HCT116 (cell line): Measurements from ENCODE around the gene SCN3A. TPM values are rescaled to one million over a fixed set of nuclear protein-coding genes. Genes with fewer than 3 reads are reported as not detected.

Source experiments
- ATAC-seq: fragments of 200-7000 bp; cut with Tn5 transposase; 2 replicates; pipeline ENCODE4 v1.9.1; 2020; ENCODE audit warnings: mild to moderate bottlenecking, moderate library complexity
- BruUV-seq: library from RNA; stranded (reverse); fragments of 400-500 nt; replicated peaks from 2 replicates; lab custom pipeline; 2021; lab: Mats Ljungman, UMichigan
- CTCF ChIA-PET: fragments of 300-600 bp; sonication (Branson Sonifier 250); formaldehyde crosslinking; loops from one replicate; lab custom pipeline; 2021; ENCODE audit warnings: antibody characterized with exemption; lab: Charles Lee
- POLR2A ChIA-PET: fragments of 300-600, 350-600 bp; sonication (Branson Sonifier 250); formaldehyde crosslinking; loops from one replicate; lab custom pipeline; 2021; ENCODE audit warnings: antibody characterized with exemption; lab: Charles Lee
- RAD21 ChIA-PET, 2 experiments: fragments of 300-600 bp; sonication (Branson Sonifier 250); formaldehyde crosslinking; loops; one replicate each; lab custom pipeline; 2023; ENCODE audit warnings: low total read pairs in 2 of 2; ENCODE audit not compliant: uncharacterized antibody in 2 of 2, unreplicated experiment in 2 of 2, low non-redundant PET in 1 of 2; lab: Charles Lee
- DNase-seq: peaks from one replicate; pipeline ENCODE4 v3.0.0-alpha.2; 2010; ENCODE audit warnings: low read depth, low spot score
- H2AFZ ChIP-seq: fragments of 200-600 bp; shearing (Covaris generic), sonication (generic); 2 replicates; pipeline ENCODE4 v1.6.1; 2017; ENCODE audit warnings: low read depth, mixed run types, mixed read lengths, antibody characterized with exemption, low read length; ENCODE audit not compliant: poor library complexity, severe bottlenecking
- H3K27ac ChIP-seq: 2 replicates; pipeline ENCODE4 v1.5.1; 2012; ENCODE audit warnings: low read depth, low read length
- H3K27me3 ChIP-seq: fragments of 200-600 bp; sonication (generic); 2 replicates; pipeline ENCODE4 v1.6.1; 2016; ENCODE audit warnings: mixed run types, low read length, mixed read lengths; ENCODE audit not compliant: insufficient read depth
- H3K36me3 ChIP-seq, 2 experiments: fragments of 200-500 bp in 1 of 2; fragments of 200-600 bp in 1 of 2; sonication (Bioruptor generic) in 1 of 2; sonication (generic) in 1 of 2; 2 replicates each; pipeline versions ENCODE4 v1.5.1 to v1.6.1; 2014 to 2016; ENCODE audit warnings: low read length in 2 of 2, inconsistent platforms in 1 of 2, mixed read lengths in 1 of 2, mixed run types in 1 of 2; ENCODE audit not compliant: insufficient read depth in 2 of 2, control insufficient read depth in 1 of 2
- H3K4me1 ChIP-seq, 2 experiments: fragments of 200-600 bp in 1 of 2; sonication (generic) in 1 of 2; 2 replicates each; pipeline versions ENCODE4 v1.5.1 to v1.6.1; 2012 to 2017; ENCODE audit warnings: low read length in 2 of 2, inconsistent platforms in 1 of 2, mild to moderate bottlenecking in 1 of 2, mixed read lengths in 1 of 2, mixed run types in 1 of 2, moderate library complexity in 1 of 2; ENCODE audit not compliant: insufficient read depth in 2 of 2, control insufficient read depth in 1 of 2
- H3K4me2 ChIP-seq: fragments of 200-600 bp; sonication (generic); 2 replicates; pipeline ENCODE4 v1.6.1; 2017; ENCODE audit warnings: mixed run types, low read length, mixed read lengths
- H3K4me3 ChIP-seq, 2 experiments: fragments of 200-600 bp in 1 of 2; sonication (generic) in 1 of 2; replicated peaks in 1 of 2; 2 replicates each; pipeline ENCODE4 v1.5.1; 2011 to 2016; ENCODE audit warnings: low read length in 2 of 2, control low read depth in 1 of 2, low read depth in 1 of 2, mild to moderate bottlenecking in 1 of 2, mixed read lengths in 1 of 2, mixed run types in 1 of 2
- H3K79me2 ChIP-seq: fragments of 200-600 bp; sonication (generic); 2 replicates; pipeline ENCODE4 v1.6.1; 2017; ENCODE audit warnings: mild to moderate bottlenecking, mixed run types, low read length, moderate library complexity, mixed read lengths; ENCODE audit not compliant: insufficient read depth
- H3K9ac ChIP-seq: fragments of 200-600 bp; sonication (generic); 2 replicates; pipeline ENCODE4 v1.6.1; 2016; ENCODE audit warnings: low read length, mixed read lengths
- H3K9me2 ChIP-seq: fragments of 200-600 bp; sonication (generic), shearing (Covaris generic); 2 replicates; pipeline ENCODE4 v1.6.1; 2017; ENCODE audit warnings: mixed run types, mild to moderate bottlenecking, moderate library complexity; ENCODE audit not compliant: insufficient read depth
- H3K9me3 ChIP-seq, 2 experiments: fragments of 200-500 bp in 1 of 2; fragments of 200-600 bp in 1 of 2; sonication (Bioruptor generic) in 1 of 2; sonication (generic) in 1 of 2; 2 replicates each; pipeline ENCODE4 v1.6.1; 2014 to 2017; ENCODE audit warnings: low read length in 2 of 2, mixed read lengths in 2 of 2, inconsistent platforms in 1 of 2, low read depth in 1 of 2, mild to moderate bottlenecking in 1 of 2, mixed run types in 1 of 2, moderate library complexity in 1 of 2; ENCODE audit not compliant: control insufficient read depth in 1 of 2, insufficient read depth in 1 of 2
- H4K20me1 ChIP-seq: fragments of 200-600 bp; sonication (generic), shearing (Covaris generic); 2 replicates; pipeline ENCODE4 v1.6.1; 2017; ENCODE audit warnings: mixed run types, mild to moderate bottlenecking, moderate library complexity; ENCODE audit not compliant: insufficient read depth
- ATF3 ChIP-seq: IDR thresholded peaks from 2 replicates; pipeline ENCODE4 v1.6.1; 2012
- CBX3 ChIP-seq: IDR thresholded peaks from 2 replicates; pipeline ENCODE4 v1.6.1; 2012; ENCODE audit warnings: low read depth
- CEBPB ChIP-seq: IDR thresholded peaks from 2 replicates; pipeline ENCODE4 v1.6.1; 2012; ENCODE audit warnings: low read depth
- EGR1 ChIP-seq: IDR thresholded peaks from 2 replicates; pipeline ENCODE4 v1.6.1; 2012; ENCODE audit warnings: low read depth
- ELF1 ChIP-seq: IDR thresholded peaks from 2 replicates; pipeline ENCODE4 v1.6.1; 2012; ENCODE audit warnings: low read depth, borderline replicate concordance
- EZH2 ChIP-seq: fragments of 200-600 bp; sonication (generic); IDR thresholded peaks from 2 replicates; pipeline ENCODE4 v1.6.1; 2017; ENCODE audit warnings: antibody characterized with exemption, mixed run types
- FOSL1 ChIP-seq: IDR thresholded peaks from 2 replicates; pipeline ENCODE4 v1.6.1; 2012; ENCODE audit warnings: low read depth
- JUND ChIP-seq: IDR thresholded peaks from 2 replicates; pipeline ENCODE4 v1.6.1; 2012
- MAX ChIP-seq: IDR thresholded peaks from 2 replicates; pipeline ENCODE4 v1.6.1; 2012
- POLR2A ChIP-seq: IDR thresholded peaks from 2 replicates; pipeline ENCODE4 v1.7.0; 2011; ENCODE audit warnings: borderline replicate concordance; ENCODE audit not compliant: insufficient read depth, insufficient read length; ENCODE audit errors: extremely low read depth
- RAD21 ChIP-seq: IDR thresholded peaks from 2 replicates; pipeline ENCODE4 v1.6.1; 2012; ENCODE audit warnings: low read depth, mild to moderate bottlenecking
- REST ChIP-seq: IDR thresholded peaks from 2 replicates; pipeline ENCODE4 v1.6.1; 2012; ENCODE audit warnings: low read depth
- SRF ChIP-seq: IDR thresholded peaks from 2 replicates; pipeline ENCODE4 v1.6.1; 2012; ENCODE audit warnings: low read depth
- YY1 ChIP-seq: IDR thresholded peaks from 2 replicates; pipeline ENCODE4 v1.6.1; 2011; ENCODE audit warnings: low read length, low read depth, moderate library complexity, mild to moderate bottlenecking; ENCODE audit not compliant: insufficient replicate concordance; ENCODE audit errors: extremely low read depth
- ZFX ChIP-seq: fragments of 450-650 bp; IDR thresholded peaks from 2 replicates; pipeline ENCODE4 v1.6.1; 2017
- ZNF274 ChIP-seq: fragments of 200-500 bp; sonication (Bioruptor generic); IDR thresholded peaks from 2 replicates; pipeline ENCODE4 v1.6.1; 2014; ENCODE audit warnings: mild to moderate bottlenecking, low read depth, low read length, inconsistent platforms
- intact Hi-C: fragments of 100-400 bp; cut with micrococcal nuclease; formaldehyde crosslinking; loops from 2 replicates; pipeline ENCODE4 v1.10.0; 2022
- total RNA-seq: library from RNA; stranded (reverse); gene quantifications from one replicate; pipeline ENCODE4 v1.2.1, GENCODE V29; 2021; ENCODE audit not compliant: unreplicated experiment

The SCN3A gene
- total RNA-seq, 1 experiment from 2014 or later: not detected

DNA sequence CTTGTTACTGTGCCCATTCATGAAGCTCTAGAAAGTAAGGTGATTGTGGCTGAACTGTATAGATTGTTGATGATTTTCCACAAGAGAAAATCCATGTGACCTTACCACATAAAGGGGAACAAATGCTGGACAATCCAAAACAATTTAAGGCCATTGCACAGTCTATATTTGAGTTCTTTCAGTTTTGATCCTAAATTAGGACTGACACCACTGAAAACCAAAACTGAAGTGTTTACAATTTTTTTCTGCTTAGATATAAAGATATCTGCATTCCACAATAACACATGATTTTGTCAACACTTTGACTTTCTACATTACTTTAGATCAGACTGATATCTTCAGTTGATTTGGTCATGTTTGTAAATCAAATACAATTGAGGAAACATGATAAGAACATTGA is 124.9 kb downstream of the SCN3A start:
- H3K9me2 ChIP-seq: no peaks in the 10 kb centered on the region
- no peak overlapping the region for H3K9ac ChIP-seq
- POLR2A ChIA-PET: no interaction called here
- no peaks in the 10 kb centered on the region for H4K20me1 ChIP-seq
- CTCF ChIA-PET: no interaction called here
- no peaks in the 10 kb centered on the region for H3K4me1 ChIP-seq
- peaks cover 3% of the 10 kb centered on the region; the same call in 1 of the 2 replicates for H3K27me3 ChIP-seq
- no peaks in the 10 kb centered on the region; a peak in 1 of 4 replicates for H3K9me3 ChIP-seq
- TF ChIP-seq MAX (no peak), JUND (no peak), RAD21 (no peak), ATF3 (no peak), CBX3 (no peak), POLR2A (no peak), SRF (no peak), CEBPB (no peak), ZNF274 (no peak), FOSL1 (no peak), YY1 (no peak), ZFX (no peak), EGR1 (no peak), EZH2 (no peak), REST (no peak), ELF1 (no peak)
- no peaks in the 10 kb centered on the region for H3K79me2 ChIP-seq
- no peak overlapping the region for H3K4me3 ChIP-seq
- ATAC-seq (no peak), DNase-seq (no peak)
- no peak overlapping the region for H3K27ac ChIP-seq
- RAD21 ChIA-PET: no interaction called here
- BruUV-seq: no TSS peak
- no peak overlapping the region for H2AFZ ChIP-seq
- intact Hi-C loops: no loop called here
- H3K36me3 ChIP-seq: no peaks in the 10 kb centered on the region
- H3K4me2 ChIP-seq: no peak overlapping the region
